HG02759 (cell line): ENCODE results near the gene LEKR1.
A peak's percentile ranks its signal among the peaks of the same experiment; 100 is the strongest.

Experiments
- ATAC-seq: cut with Tn5 transposase; IDR thresholded peaks from one replicate; pipeline ENCODE4 v1.9.1; 2021; ENCODE audit warnings: mild to moderate bottlenecking, moderate library complexity; ENCODE audit not compliant: unreplicated experiment

Gene LEKR1

GRCh38 chr3:157075693-157076420 lies 249.7 kb downstream of the LEKR1 start:
- ATAC-seq: no peak

GRCh38 chr3:157077565-157077991 lies 251.4 kb downstream of the LEKR1 start:
- no peak for ATAC-seq

GRCh38 chr3:157078131-157078810 lies 252.1 kb downstream of the LEKR1 start:
- ATAC-seq: no peak

GRCh38 chr3:157078811-157079185 lies 252.6 kb downstream of the LEKR1 start:
- ATAC-seq: no peak

GRCh38 chr3:157079676-157080369 lies 253.7 kb downstream of the LEKR1 start:
- ATAC-seq: no peak

- ATAC-seq: peak; percentile 92
These were observed 255.6 kb downstream of the LEKR1 start for GRCh38 chr3:157081626-157082210.

GRCh38 chr3:157082305-157082982 lies 256.3 kb downstream of the LEKR1 start:
- no peak for ATAC-seq

- no peak for ATAC-seq
These were observed 257.7 kb downstream of the LEKR1 start for GRCh38 chr3:157083824-157084223.

- ATAC-seq: no peak
These were observed 260.1 kb downstream of the LEKR1 start for GRCh38 chr3:157086060-157086750.

GRCh38 chr3:157086775-157087174 lies 260.6 kb downstream of the LEKR1 start:
- ATAC-seq: no peak

- no peak for ATAC-seq
These were observed 261.2 kb downstream of the LEKR1 start for GRCh38 chr3:157087373-157087772.

- ATAC-seq: no peak
These were observed 261.8 kb downstream of the LEKR1 start for GRCh38 chr3:157087780-157088600.

- ATAC-seq: peak; percentile 75
These were observed 262.7 kb downstream of the LEKR1 start for GRCh38 chr3:157088601-157089454.

GRCh38 chr3:157089455-157090221 lies 263.5 kb downstream of the LEKR1 start:
- ATAC-seq: peak; percentile 18

- ATAC-seq: no peak
These were observed 265.1 kb downstream of the LEKR1 start for GRCh38 chr3:157091083-157091833.

GRCh38 chr3:157092230-157092629 lies 266.1 kb downstream of the LEKR1 start:
- ATAC-seq: no peak

- ATAC-seq: no peak
These were observed 266.9 kb downstream of the LEKR1 start for GRCh38 chr3:157093096-157093495.
